A673 (cell line): ENCODE data around the gene NLRC5.

ENCODE experiments used
- EZH2 ChIP-seq: fragments of 200-600 bp; sonication (generic); IDR thresholded peaks from 2 replicates; pipeline ENCODE4 v1.6.1; 2017; ENCODE audit warnings: borderline replicate concordance, low read depth, mild to moderate bottlenecking, mixed read lengths, antibody characterized with exemption, low read length; ENCODE audit not compliant: poor library complexity, severe bottlenecking
- TF ChIP-seq, protein P1 (sequence below): fragments of 300-800, 200-600 bp; sonication (generic); conservative IDR thresholded peaks from 2 replicates; pipeline ENCODE4 v1.5.1; 2017; ENCODE audit warnings: low read depth, mild to moderate bottlenecking, antibody characterized with exemption, low read length, moderate library complexity, mixed read lengths

DNA sequence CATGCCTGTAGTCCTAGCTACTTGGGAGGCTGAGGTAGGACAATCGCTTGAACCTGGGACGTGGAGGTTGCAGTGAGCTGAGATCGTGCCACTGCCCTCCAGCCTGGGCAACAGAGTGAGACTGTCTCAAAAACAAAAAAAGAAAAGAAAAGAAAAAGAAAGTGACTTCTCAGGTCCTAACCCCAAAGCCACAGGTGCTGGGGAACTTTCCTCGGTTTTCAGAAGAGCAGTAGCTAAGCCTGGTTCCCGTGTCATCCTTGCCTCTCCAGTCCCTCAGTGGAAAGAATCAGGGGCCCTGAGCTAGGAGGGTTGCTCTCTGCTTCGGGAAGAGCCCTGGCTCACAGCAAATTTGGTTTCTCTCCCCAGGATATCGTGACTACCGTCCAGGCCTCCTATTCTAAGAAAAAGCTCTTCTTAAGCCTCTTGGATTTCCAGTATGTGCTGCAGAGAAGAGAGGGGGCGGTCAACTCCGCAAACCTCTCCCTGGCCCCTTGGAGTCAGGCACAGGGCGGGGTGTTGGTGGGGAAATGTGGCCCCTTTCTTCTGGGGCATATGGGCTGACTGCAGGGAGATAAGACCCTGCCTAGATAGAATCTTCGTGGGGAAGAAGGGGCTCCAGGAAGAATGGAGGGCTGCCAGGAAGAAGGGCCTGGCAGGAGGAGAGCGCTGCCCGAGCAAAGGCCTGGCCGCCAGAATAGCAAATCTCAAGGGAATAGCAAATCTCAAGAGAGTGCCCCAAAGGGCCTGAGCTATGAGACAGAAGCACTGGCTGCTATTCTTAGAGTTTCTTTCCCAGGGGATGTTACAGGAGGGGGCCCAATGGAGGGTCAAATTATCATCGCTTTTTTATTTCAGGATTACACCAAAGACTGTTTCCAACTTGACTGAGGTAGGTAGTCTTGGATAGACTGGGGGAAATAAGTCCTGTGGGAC is 8.3 kb upstream of the NLRC5 start:
- no peak for TF ChIP-seq EZH2
- TF ChIP-seq, protein P1, sequence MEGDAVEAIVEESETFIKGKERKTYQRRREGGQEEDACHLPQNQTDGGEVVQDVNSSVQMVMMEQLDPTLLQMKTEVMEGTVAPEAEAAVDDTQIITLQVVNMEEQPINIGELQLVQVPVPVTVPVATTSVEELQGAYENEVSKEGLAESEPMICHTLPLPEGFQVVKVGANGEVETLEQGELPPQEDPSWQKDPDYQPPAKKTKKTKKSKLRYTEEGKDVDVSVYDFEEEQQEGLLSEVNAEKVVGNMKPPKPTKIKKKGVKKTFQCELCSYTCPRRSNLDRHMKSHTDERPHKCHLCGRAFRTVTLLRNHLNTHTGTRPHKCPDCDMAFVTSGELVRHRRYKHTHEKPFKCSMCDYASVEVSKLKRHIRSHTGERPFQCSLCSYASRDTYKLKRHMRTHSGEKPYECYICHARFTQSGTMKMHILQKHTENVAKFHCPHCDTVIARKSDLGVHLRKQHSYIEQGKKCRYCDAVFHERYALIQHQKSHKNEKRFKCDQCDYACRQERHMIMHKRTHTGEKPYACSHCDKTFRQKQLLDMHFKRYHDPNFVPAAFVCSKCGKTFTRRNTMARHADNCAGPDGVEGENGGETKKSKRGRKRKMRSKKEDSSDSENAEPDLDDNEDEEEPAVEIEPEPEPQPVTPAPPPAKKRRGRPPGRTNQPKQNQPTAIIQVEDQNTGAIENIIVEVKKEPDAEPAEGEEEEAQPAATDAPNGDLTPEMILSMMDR: no peak
